Caki2 (cell line): Measurements from ENCODE around the gene PDE4C. TPM values are rescaled to one million over a fixed set of nuclear protein-coding genes. Genes with fewer than 3 reads are reported as not detected.

Experiments used
- DNase-seq: peaks from one replicate; pipeline ENCODE4 v3.0.0-alpha.2; 2015; ENCODE audit warnings: low read depth
- in situ Hi-C: cut with HindIII; loops from 2 replicates; pipeline ENCODE4 v1.10.0; 2016; ENCODE audit warnings: low sequenced_read_pairs, low pct_unique_long_range_greater_than_20kb, mixed read lengths
- total RNA-seq: library from RNA; depleted of rRNA; stranded (reverse); fragments of >200 nt; shearing (Covaris generic); gene quantifications from 2 replicates; pipeline ENCODE4 v1.2.3, GENCODE V29; 2014; ENCODE audit warnings: low replicate concordance; rRNA removed

Gene PDE4C
- total RNA-seq, 1 experiment from 2014 or later = not detected

DNA sequence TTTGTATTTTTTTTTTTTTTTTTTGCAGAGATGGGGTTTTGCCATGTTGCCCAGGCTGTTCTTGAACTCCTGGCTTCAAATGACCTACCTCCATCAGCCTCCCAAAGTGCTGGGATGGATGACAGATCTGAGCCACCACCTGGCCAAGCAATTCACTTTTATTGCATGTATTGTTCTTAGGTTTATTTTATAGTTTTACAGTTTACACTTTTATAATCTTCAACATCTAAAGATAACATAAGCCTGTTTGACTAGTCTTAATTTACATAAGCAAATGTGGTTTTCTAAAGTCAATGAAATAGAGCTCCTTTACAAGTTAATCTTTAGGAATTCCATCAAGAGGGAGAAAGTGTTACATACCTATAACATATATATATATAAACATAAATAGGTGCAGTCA, 42.7 kb downstream of the PDE4C start:
- in situ Hi-C loops = no loop called here
- DNase-seq = no peak

- in situ Hi-C loops = no loop called here
- no peak for DNase-seq
These were observed 46.3 kb downstream of the PDE4C start for GRCh38 chr19:18179957-18180356.

DNA sequence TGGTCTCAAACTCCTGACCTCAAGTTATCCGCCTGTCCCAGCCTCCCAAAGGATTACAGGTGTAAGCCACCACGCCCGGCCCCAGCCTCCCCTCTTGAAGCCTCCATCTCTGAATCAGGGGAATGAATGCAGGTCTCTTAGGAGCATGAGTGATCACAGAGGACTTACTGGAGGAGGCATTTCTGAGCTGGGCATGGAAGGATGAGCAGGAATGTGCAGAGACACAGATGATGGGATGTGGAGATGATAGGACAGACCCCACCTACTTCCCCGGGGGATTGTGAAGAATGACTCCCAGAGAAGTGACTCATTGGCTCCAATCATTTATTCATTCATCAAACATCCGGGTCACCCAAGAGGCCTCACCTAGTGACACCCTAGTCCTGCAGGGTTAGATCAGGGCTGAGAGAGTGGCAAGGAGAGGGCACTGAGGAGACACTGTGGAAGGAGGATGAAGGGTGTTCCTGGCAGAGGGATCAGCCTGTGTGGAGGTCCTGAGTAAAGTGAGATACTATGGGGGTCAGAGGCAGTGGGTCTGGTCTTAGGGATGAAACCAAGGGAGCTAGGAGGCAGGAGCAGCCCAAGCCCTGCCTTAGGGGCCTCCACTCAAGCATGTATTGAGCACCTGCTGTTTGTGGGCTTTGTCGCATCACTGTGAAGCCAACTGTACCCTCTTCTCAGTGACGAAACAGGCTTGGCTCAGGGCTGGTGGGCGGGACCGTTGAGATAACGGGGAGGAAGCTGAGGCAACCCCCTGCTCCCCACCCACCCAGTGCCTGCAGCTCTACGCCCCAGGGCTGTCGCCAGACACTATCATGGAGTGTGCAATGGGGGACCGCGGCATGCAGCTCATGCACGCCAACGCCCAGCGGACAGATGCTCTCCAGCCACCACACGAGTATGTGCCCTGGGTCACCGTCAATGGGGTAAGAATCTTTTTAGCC, 49.6 kb downstream of the PDE4C start:
- DNase-seq = no peak
- in situ Hi-C loops = no loop called here

DNA sequence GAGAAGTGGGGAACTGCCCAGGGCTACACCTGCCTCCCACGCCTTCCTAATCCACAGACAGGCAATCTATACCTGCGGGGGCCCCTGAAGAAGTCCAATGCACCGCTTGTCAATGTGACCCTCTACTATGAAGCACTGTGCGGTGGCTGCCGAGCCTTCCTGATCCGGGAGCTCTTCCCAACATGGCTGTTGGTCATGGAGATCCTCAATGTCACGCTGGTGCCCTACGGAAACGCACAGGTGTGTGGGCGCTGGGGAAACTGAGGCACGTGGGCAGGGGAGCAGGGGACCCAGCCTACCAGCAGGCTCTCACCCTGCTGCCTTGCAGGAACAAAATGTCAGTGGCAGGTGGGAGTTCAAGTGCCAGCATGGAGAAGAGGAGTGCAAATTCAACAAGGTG, 51.3 kb downstream of the PDE4C start:
- in situ Hi-C loops = no loop called here
- no peak for DNase-seq

Other genes starting within 250 kb of the PDE4C start
- gene ARRDC2, start 218.3 kb downstream of the PDE4C start, total RNA-seq = 57.4 and 76.7 TPM in 2 replicates
- 0.44 TPM in 1 of 2 replicates, not detected in the other for gene IL12RB1, start 139.5 kb downstream of the PDE4C start, total RNA-seq
- 1.8 and 5.5 TPM in 2 replicates for gene MAST3, start 128.7 kb downstream of the PDE4C start, total RNA-seq
- gene PIK3R2, start 73.3 kb downstream of the PDE4C start, total RNA-seq = 8.1 and 43.6 TPM in 2 replicates
- 51.9 and 79.3 TPM in 2 replicates for gene IFI30, start 52.6 kb downstream of the PDE4C start, total RNA-seq
- gene MPV17L2, start 33.2 kb downstream of the PDE4C start, total RNA-seq = 10.3 and 22.3 TPM in 2 replicates
- 0.84 TPM in 1 of 2 replicates, not detected in the other for gene RAB3A, start 22.4 kb downstream of the PDE4C start, total RNA-seq
- gene IQCN, start 48.0 kb upstream of the PDE4C start, total RNA-seq = not detected in 2 replicates
- gene JUND, start 55.2 kb upstream of the PDE4C start, total RNA-seq = 115 and 120 TPM in 2 replicates
- 828 and 869 TPM in 2 replicates for gene LSM4, start 96.6 kb upstream of the PDE4C start, total RNA-seq
- 15.4 and 17.8 TPM in 2 replicates for gene PGPEP1, start 114.2 kb upstream of the PDE4C start, total RNA-seq
- 349 and 410 TPM in 2 replicates for gene GDF15, start 159.7 kb upstream of the PDE4C start, total RNA-seq
- not detected in 2 replicates for gene LRRC25, start 171.2 kb upstream of the PDE4C start, total RNA-seq
- gene SSBP4, start 193.0 kb upstream of the PDE4C start, total RNA-seq = 87.5 and 106 TPM in 2 replicates
- gene ISYNA1, start 211.7 kb upstream of the PDE4C start, total RNA-seq = 118 and 155 TPM in 2 replicates